ENCODE results near the gene CRTC1.

Gene CRTC1

DNA sequence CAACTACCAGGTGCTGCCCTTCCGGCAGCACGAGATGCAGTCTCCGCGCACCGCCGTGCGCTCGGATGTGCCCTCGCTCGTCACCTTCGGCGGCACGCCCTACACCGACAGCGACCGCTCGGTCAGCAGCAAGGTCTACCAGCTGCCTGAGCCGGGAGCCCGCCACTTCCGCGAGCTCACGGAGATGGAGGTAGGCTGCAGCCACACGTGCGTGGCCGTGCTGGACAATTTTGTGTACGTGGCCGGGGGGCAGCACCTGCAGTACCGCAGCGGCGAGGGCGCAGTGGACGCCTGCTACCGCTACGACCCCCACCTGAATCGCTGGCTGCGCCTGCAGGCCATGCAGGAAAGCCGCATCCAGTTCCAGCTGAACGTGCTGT, 15.2 kb upstream of the CRTC1 start:
- Histone ChIP-seq H3K4me2 (ENCODE audit: low read depth, low read length) (no peak overlapping the region), H3K4me3 (ENCODE audit: low read length) (no peak overlapping the region), H3K9me3 (replicated peaks; ENCODE audit: insufficient read depth, low read length) (no peaks in the 10 kb centered on the region), H3K27ac (ENCODE audit: low read length) (no peak overlapping the region), H3K9ac (ENCODE audit: low read length) (no peak overlapping the region), H3K9me2 (replicated peaks; ENCODE audit: insufficient read depth, low read length) (no peaks in the 10 kb centered on the region), H3K36me3 (replicated peaks; ENCODE audit: insufficient read depth, low read length) (no peaks in the 10 kb centered on the region; the same call in 1 of the 2 replicates), H3K79me2 (ENCODE audit: low read length) (no peaks in the 10 kb centered on the region), H2AFZ (ENCODE audit: low read length) (no peak overlapping the region), H4K20me1 (ENCODE audit: insufficient read depth, low read length) (no peaks in the 10 kb centered on the region), H3K27me3 (replicated peaks; ENCODE audit: insufficient read depth, low read length) (no peaks in the 10 kb centered on the region), H3F3A (ENCODE audit: insufficient read depth, low read length) (no peaks in the 10 kb centered on the region), H3K4me1 (ENCODE audit: low read length) (no peaks in the 10 kb centered on the region)
- DNase-seq, result no peak
- TF ChIP-seq EZH2phosphoT487 (IDR thresholded peaks at IDR 0.05; ENCODE audit: low read length) (no peak), EZH2 (optimal IDR thresholded peaks at IDR 0.05; ENCODE audit: low read depth, low read length) (no peak)
- TF ChIP-seq, protein P1, sequence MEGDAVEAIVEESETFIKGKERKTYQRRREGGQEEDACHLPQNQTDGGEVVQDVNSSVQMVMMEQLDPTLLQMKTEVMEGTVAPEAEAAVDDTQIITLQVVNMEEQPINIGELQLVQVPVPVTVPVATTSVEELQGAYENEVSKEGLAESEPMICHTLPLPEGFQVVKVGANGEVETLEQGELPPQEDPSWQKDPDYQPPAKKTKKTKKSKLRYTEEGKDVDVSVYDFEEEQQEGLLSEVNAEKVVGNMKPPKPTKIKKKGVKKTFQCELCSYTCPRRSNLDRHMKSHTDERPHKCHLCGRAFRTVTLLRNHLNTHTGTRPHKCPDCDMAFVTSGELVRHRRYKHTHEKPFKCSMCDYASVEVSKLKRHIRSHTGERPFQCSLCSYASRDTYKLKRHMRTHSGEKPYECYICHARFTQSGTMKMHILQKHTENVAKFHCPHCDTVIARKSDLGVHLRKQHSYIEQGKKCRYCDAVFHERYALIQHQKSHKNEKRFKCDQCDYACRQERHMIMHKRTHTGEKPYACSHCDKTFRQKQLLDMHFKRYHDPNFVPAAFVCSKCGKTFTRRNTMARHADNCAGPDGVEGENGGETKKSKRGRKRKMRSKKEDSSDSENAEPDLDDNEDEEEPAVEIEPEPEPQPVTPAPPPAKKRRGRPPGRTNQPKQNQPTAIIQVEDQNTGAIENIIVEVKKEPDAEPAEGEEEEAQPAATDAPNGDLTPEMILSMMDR (IDR thresholded peaks at IDR 0.05; ENCODE audit: low read length), result no peak

DNA sequence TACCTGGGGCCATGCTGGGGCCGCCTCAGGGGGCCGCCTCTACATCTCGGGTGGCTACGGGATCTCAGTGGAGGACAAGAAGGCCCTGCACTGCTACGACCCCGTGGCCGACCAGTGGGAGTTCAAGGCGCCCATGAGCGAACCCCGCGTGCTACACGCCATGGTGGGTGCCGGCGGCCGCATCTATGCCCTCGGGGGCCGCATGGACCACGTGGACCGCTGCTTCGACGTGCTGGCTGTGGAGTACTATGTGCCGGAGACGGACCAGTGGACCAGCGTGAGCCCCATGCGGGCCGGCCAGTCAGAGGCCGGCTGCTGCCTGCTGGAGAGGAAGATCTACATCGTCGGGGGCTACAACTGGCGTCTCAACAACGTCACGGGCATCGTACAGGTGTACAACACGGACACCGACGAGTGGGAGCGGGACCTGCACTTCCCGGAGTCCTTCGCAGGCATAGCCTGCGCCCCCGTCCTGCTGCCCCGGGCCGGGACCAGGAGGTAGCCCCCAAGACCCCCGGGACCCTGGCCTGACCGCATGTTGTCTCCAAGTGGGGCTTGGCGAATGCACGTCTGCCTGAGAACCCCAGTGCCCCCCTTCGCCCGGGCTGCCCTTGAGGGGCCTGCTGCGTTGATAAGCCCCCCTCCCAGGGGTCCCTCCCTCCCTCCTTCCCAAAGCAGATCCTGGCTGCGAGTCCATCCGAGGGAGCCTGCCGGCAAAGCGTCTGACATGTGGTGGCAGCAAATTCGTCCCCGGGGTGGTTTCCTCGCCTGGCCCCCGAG, 14.5 kb upstream of the CRTC1 start:
- TF ChIP-seq, protein P1 (IDR thresholded peaks at IDR 0.05; ENCODE audit: low read length), result no peak
- TF ChIP-seq EZH2phosphoT487 (IDR thresholded peaks at IDR 0.05; ENCODE audit: low read length) (no peak), EZH2 (optimal IDR thresholded peaks at IDR 0.05; ENCODE audit: low read depth, low read length) (no peak)
- Histone ChIP-seq H3K4me1 (ENCODE audit: low read length) (no peaks in the 10 kb centered on the region), H2AFZ (ENCODE audit: low read length) (no peak overlapping the region), H3K9me2 (replicated peaks; ENCODE audit: insufficient read depth, low read length) (no peaks in the 10 kb centered on the region), H3K36me3 (replicated peaks; ENCODE audit: insufficient read depth, low read length) (no peaks in the 10 kb centered on the region; the same call in 1 of the 2 replicates), H3F3A (ENCODE audit: insufficient read depth, low read length) (no peaks in the 10 kb centered on the region), H3K27me3 (replicated peaks; ENCODE audit: insufficient read depth, low read length) (no peaks in the 10 kb centered on the region), H4K20me1 (ENCODE audit: insufficient read depth, low read length) (no peaks in the 10 kb centered on the region), H3K27ac (ENCODE audit: low read length) (no peak overlapping the region), H3K4me3 (ENCODE audit: low read length) (no peak overlapping the region), H3K9ac (ENCODE audit: low read length) (no peak overlapping the region), H3K79me2 (ENCODE audit: low read length) (no peaks in the 10 kb centered on the region), H3K9me3 (replicated peaks; ENCODE audit: insufficient read depth, low read length) (no peaks in the 10 kb centered on the region), H3K4me2 (ENCODE audit: low read depth, low read length) (no peak overlapping the region)
- no peak for DNase-seq

DNA sequence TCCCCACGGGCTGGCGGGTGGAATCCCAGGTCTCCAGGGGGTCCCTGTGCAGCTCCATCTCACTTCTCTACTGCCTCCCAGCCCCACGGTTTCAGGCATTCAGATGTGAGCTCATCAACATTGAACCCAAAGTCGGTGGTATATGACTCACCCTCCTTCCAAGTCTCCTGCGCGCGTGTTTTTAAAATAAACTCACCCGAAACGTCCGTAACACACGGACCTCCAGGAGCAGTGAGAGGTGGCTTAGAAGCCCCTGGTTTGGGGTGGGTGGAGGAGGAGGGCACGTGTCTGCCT, 14.0 kb upstream of the CRTC1 start:
- Histone ChIP-seq H2AFZ (ENCODE audit: low read length) (no peak overlapping the region), H4K20me1 (ENCODE audit: insufficient read depth, low read length) (no peaks in the 10 kb centered on the region), H3K27me3 (replicated peaks; ENCODE audit: insufficient read depth, low read length) (no peaks in the 10 kb centered on the region), H3K4me3 (ENCODE audit: low read length) (no peak overlapping the region), H3F3A (ENCODE audit: insufficient read depth, low read length) (no peaks in the 10 kb centered on the region), H3K9me2 (replicated peaks; ENCODE audit: insufficient read depth, low read length) (no peaks in the 10 kb centered on the region), H3K36me3 (replicated peaks; ENCODE audit: insufficient read depth, low read length) (no peaks in the 10 kb centered on the region; the same call in 1 of the 2 replicates), H3K9ac (ENCODE audit: low read length) (no peak overlapping the region), H3K4me1 (ENCODE audit: low read length) (no peaks in the 10 kb centered on the region), H3K79me2 (ENCODE audit: low read length) (no peaks in the 10 kb centered on the region), H3K27ac (ENCODE audit: low read length) (no peak overlapping the region), H3K4me2 (ENCODE audit: low read depth, low read length) (no peak overlapping the region), H3K9me3 (replicated peaks; ENCODE audit: insufficient read depth, low read length) (no peaks in the 10 kb centered on the region)
- DNase-seq, result no peak
- TF ChIP-seq EZH2 (optimal IDR thresholded peaks at IDR 0.05; ENCODE audit: low read depth, low read length), result no peak
- TF ChIP-seq EZH2phosphoT487 (IDR thresholded peaks at IDR 0.05; ENCODE audit: low read length), result no peak
- TF ChIP-seq, protein P1 (IDR thresholded peaks at IDR 0.05; ENCODE audit: low read length), result no peak

Measured in MM.1S (cell line).